NCI-H2171 (cell line): ENCODE data around the gene PLD5.
"Not testable (repeated sequence)": the region's sequence is repeated elsewhere in the genome, so short reads cannot be mapped to it uniquely, and the experiment has no call there.

ENCODE experiments used
- DNase-seq: peaks from one replicate; lab custom pipeline; 2025; lab: John Stamatoyannopoulos, UW

PLD5 gene

DNA sequence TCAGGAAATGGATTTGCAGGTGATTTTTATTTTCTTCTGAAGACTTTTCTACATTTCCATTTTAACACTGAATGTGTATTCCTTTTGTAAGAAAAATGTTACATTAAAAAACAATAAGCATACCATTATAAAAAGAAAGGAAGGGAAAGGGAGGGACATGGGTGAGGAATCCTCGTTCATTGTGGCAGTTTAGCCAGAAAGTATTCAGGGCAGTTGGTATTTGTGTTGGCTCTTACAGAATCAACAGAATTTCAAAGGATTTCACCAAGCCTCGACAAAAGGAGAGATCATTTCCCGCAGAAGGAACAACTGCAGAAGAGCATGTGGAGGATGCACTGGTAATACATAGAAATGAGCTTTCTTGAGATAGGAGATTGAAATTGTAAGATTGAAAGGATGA lies 35.0 kb downstream of the PLD5 start:
- no peak for DNase-seq

DNA sequence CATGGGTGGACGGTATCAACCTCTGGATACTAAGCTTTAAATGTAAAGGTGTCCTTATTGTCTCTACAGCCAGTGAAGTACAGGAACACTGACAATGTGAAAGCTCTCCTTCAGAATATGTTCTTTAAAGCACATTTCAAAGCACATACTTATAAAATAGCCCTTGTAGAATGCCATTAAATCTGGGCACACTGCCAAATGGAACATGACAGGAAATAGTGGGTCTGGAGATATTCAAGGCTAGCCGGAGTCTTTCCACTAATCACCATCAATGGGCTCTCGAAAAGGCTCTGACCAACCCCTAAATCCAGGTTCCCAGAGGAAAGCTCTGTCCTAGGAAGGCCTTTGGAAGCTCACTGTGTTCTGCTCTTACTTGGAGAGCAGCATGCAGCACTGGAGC lies 46.6 kb downstream of the PLD5 start:
- no peak for DNase-seq

DNA sequence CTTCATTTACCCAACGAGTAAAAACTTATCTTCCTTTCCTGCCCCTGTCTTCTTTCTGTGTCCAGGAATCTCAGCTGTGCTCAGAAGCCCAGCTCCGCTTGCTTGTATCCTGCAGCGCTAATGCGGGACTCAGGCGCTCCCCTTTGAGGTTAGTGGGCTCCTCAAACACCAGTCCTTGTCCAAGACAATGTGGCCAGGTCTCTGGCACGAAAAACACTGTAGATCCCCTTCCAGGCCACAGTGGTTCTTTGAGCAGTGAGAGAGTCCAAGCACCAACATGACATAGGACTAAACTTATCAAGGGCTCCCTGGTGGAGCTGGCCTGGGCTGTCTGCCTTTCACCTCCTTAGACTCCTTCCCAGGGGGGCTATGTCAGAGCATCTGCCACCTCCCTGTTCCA lies 53.7 kb downstream of the PLD5 start:
- no peak for DNase-seq

DNA sequence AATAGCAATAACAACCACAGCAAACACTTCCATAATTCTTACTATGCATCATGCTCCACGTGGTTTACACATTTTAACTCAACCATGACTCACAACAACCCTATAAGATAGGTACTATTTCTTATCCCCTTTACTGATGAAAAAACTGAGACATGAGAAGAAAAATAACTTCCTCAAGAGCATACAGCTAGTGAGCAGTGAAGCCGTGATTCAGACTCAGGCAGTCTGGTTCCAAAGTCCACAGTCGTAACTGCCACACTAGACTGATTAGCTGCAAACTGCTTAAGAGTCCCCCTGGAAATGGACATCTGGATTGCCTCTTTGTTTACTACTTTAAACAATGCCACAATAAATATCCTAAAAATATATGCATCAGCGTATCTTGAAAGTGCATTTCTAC lies 55.7 kb downstream of the PLD5 start:
- no peak for DNase-seq

DNA sequence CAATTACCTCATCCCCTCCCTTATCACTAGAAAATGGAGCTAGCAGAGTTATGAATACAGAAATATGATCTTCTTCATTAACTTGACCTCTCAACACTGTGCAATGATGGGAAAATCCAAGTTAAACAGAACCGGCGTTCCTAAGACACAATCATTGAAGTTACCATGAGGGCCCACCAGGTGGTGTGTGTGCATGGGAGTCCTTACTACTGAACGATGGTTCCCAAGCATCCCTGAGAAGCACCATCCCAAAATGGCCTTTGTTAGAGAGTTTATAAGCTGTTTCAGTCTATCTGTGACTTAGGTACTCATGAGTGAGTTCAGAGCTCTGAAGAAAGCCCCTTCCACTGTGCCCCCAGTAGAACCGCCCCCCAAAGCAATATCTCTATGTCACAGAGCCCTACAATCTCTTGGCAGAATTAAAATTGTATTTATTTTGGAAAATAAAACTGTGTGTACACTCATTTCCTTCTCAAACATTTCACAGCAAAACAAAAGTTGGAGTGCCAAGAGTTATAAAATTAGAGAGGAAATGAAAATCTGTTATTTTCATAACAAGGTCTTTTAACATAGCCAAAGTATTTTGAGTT lies 56.8 kb downstream of the PLD5 start:
- DNase-seq = no peak

DNA sequence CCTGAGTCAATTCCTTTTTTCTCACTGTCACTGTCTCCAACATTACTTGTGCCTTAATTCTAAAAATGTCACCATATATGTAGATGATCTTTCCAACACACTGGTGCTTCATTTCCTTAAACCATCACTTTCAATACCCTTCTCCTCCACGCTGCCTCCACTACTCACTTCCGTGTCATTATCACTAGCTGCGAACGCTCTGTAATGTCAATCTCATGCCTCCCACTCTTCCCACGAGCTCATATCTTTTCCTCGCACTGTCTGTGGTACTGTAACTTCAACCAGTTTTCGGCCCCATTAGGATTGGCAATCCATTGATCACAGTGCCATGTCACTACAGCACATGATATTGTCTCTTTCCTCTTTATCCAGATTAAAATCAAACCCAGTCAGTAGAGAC lies 61.6 kb downstream of the PLD5 start:
- no peak for DNase-seq

DNA sequence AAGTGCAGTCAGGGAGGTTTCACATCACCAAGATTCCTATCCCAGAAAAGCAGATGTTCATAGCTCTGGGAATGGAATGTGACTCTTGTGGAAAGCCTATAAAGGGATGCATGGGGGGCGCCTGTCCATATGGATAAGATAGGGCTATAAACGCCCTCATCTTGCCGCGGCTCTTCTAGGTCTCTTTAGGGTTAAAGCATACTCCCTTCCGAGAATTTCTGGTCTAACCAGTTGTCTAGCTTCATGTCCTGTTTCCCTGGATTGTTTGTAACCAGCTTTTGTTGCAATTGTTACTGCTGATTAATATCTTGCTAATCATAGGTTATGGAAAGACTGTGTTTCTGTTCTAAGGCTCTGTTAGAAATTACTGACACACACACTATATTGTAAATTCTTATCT lies 64.8 kb downstream of the PLD5 start:
- DNase-seq = not testable (repeated sequence)

DNA sequence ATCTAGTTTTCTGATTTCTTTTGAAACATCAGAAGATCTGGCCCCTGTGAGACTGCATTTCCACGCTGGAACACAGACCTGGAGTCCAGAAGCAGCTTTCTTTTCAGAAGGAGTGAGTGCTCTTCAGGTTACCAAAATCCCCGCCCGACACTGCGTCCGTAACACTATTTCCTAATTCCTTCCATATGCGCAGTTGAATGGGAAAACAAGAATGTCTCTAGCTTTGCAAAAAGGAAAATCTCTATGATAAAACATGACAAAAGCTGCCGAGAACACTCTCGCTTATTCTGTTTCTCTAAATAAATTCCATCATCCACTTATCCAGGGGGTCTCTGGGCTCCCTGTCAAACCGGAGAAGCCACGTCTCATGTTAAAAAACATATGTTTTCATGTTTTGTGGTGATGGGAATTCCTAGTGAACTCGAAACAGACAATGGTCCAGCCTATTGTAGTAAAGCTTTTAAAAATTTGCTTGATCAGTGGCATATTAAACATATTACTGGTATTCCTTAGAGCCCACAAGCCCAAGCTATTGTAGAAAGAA lies 67.7 kb downstream of the PLD5 start:
- no peak for DNase-seq

DNA sequence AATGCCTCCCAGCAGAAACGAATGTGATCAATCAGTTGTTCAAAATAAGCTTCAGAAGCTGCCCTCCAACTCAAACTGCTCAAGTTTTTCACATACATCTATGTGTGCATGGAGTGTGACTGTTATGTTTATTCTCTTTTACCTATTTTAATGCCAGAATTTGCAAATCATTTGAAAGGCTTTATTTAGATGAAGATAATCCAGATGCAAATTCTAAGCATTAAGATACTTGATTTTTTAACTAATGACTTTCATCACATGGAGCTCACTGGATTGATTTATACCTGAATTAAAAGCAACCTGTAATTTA lies 69.5 kb downstream of the PLD5 start:
- no peak for DNase-seq

DNA sequence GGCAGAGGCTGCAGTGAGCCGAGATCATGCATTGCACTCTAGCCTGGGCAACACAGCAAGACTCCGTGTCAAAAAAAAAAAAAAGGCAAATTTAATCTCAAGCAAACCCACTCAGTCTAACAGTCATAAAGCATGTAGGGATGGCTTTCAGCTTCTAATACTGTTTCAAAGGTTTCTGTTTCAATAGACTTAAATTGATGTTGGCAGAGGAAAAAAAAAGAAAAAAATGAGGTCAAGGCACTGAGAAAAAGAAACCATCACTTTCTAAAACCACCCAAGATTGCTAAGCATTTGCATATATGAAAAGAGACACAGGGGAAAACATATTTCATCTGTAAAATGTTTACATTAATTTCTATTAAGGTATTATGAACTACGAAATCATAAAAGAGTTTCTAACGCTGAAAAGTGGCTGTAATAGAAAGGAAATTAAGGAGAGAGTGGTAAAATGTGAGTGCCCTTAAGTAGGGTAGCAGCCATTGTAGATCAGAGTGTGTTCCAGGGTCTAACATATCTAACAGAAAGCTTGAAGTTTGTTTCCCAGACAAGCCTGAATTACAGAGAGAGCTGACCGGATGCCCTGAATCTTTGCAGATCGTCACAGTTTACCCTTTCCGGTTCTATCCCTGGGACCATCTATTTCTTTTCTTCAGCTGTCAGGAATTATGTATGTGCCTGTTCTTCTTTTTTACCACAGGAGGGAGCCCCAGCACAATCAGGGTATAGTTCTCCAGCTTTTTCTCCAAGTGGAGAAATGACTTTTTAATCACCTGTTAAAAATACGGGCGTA lies 70.0 kb downstream of the PLD5 start:
- DNase-seq = peak; percentile 24

DNA sequence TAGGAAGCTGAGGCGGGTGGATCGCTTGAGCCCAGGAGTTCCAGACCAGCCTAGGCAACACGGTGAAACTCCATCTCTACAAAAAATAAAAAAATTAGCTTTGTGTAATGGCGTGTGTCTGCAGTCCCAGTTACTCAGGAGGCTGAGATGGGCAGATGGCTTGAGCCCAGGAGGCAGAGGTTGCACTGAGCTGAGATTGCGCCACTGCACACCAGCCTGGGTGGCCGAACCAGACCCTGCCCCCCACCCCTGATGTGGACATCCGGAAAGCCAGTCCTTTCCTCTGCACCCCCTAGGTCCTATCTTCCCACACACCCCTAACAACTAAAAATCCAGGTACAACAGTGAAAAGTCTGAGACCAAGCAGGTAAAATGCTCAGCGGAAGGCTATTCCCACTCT lies 71.9 kb downstream of the PLD5 start:
- no peak for DNase-seq

DNA sequence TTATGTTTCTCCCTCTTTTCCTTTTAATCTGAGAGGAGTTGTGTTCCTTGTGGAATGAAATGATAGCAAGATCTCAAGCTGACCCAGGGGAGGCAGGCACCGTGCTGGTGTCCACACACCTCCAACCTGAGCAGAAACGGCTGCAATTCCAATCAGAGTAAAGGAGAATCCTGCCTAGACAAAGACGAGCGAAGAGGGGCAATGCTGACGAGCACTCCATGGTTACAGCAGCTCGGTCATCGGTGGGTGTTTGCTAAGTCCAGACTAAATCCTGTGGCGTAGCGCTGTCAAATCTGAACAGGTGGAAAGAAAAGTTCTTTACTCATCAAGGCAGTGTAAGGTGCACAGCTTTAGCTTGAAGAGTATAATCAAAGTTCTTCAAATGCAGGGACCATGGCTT lies 74.8 kb downstream of the PLD5 start:
- no peak for DNase-seq

DNA sequence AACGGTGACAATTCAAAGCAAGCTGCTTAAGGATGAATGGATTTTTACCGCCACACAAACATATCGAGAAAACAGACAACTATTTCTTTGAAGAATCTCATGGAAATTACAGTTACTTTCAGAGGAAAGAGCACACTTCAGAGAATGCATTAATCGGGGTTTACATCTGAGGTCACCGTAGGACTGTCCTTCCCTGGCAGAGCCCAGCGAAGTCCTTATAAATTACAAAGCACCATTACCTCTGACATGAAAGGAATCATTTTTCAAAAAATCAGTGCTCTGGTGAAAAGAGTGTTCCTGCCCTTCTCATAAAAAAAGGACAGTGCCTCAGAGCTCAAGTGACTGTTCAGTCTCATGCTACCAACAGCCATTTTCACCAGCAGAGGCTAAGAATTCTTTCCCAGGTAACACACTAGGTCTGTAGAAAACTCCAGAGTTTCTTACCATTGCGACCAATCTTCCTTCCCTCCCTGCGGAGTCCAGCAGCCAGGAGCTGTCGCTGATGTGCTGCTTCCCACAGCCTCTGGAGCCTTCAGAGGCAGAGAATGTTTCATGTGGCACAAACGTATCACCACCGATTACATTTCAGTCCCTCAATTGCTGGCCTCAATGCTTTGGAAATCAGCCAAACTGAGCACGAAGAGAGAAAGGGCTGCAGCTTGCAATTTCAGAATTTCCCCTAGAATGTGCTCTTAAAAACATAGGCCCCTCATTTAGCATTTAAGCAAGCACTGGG lies 75.4 kb downstream of the PLD5 start:
- DNase-seq = no peak

DNA sequence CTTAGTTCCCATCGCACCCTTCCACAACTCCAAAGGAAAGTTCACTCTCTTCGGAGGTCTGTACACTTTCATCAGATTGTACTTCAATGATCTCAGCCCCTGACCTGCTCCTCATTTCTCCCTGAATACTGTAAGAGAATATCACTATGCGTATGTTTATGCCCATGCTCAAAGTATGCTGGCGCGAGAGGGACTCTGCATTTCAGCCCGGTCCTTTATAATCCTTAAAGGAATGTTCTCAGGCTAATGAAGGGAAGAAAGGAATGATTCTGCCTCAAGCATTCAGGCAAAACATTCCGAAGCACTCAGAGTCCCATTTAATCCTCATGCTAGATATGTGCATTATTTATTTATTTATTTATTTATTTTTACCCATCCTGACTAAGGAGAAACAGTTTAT lies 76.8 kb downstream of the PLD5 start:
- no peak for DNase-seq

DNA sequence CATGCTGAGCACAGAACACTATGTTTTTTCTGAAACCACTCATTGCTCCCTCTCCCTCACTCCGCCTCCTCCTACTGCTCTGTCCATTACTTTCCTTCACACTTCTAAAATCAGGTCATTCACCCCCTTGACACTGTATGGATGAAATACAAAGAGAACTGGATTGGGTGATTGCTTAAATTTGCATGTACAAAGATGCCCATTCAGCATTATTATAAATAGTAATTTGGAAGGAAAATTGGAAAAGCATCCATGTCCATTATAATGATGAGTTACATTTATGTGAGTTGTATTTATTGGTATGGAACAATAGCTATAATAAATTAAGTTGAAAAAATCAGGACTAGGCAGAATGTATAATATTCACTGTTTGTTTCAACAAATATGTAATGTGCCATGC lies 83.7 kb downstream of the PLD5 start:
- no peak for DNase-seq

DNA sequence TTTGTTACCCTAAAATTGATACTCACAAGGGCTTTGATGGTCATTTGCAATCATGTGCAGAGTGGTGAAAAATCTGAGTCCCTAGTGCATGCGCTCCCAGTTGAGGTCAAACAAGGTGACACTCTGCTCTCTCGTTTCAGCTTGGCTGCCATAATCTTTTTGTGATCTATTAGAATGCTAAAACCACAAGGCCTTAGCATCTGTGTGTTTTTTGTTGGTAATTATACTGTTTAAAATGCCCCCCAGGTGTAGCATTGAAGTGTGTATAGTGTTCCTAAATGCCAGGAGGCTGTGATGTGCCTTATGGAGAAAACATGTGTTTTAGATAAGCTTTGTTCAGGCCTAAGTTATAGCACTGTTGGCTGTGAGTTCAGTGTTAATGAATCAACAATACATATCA lies 89.3 kb downstream of the PLD5 start:
- no peak for DNase-seq

DNA sequence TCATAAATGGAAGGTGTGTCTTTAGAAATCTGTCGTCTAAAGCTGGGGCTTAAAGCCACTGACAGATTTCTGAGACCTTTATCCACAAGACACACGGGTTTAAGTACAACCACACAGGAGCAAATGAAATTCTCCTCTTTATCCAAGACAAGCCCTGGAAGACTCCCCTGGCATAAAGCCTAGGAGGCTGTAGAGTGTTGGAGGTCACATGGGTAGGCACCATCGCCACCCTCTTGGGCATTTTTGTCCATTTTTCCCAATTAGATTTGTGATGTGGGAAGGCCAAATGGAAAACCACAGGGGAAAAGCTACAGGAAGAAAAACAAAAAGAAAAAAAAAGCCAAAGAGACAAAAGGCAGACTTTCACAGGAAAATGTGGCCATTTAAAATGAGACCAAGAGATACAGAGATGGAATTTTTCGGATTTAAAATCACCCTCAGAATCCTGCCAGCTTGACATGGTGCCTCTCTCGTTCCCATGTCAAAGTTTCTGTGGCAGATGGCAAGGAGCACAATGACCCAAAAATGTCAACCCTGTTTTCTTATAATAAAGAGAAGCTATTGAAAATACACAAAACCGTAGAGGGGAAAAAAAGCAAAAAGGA lies 91.9 kb downstream of the PLD5 start:
- DNase-seq = no peak

DNA sequence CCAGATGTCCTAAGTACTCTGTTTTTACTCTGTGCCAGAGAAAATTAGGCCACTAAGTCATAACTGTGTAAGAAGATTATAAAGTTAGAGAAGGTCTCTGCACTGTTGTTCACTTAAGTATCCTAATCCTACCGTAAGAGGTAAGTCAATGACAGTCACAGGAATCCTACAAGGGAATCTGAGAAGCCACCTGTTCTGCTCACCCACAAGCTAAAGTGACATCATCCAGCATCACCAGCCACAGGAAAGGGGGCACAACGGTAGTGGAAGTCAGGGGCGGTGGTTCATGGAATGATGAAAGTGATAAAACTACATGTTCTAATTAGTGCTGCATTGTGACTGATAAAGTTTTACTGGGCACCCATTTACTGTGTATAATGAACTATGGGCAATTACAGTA lies 92.7 kb downstream of the PLD5 start:
- no peak for DNase-seq

DNA sequence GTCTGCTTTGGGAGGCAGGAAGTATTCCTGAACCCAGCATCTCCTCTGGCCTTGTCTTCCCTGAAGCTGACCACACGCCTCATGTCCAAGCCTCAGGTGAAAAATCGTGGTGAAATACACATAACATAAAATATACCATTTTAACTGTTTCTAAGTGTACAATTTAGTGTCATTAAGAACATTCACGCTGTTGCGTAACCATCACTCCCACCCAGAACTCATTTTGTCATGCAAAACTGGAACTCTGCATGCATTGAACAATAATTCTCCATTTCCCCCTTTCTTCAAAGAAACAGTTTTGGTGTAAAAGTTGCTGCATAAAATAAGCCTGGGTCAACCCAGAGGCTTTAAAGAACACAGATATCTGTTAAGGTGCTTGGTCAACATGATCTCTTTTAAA lies 93.5 kb downstream of the PLD5 start:
- no peak for DNase-seq

DNA sequence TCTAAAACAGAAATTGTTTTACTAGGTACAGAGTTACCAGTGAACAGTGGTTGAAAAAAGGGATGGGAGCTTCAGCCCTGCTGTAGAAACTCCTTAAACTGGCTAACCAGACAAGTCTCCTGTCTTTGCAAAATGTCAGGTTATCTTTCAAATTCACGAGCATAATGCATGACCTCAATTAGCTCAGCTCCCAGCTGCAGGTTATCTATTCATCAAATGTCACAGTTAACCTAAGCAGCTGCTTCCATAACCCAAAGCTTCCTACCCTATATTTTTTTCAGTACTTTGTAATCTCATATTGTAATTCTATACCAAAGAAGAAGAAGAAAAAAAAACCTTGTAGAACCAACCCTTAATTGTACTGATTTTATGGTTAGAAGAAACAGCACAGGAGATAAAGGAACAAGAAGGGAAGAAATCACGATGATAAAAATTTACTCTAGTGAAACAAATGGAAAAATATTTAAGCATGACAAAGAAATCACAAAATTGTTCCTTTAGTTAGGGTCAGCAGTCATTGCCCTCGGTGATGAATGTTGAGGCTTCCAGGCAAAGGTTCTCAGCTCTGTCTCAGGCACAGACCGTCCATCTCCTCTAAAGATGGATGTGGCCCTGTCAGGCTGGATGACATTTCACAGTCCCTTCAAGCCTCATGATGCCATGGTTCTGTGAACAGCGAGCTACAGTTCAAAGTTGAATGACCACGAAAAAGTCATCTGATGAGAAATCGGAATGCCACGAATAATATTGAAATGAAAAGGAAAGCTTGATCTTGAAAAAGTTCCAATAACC lies 95.9 kb downstream of the PLD5 start:
- peak; percentile 61 for DNase-seq

DNA sequence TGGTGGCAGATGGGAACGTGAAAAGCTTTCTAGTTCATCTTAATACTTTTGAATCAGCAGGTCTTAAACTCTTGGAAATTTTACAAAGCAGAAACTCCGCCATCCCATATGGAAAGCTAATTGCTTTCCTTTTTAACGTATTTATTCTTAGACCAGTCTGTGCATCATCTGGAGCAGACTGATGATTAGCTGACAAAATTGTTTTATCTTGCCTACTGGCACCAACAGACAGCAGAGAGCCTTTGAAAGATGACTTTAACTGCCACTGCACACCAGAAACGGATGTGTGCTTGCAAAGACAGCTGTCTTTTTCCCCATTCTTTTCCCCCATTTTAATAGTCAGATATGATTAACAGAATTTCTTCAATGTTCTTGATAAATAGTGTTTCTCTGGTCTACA lies 97.0 kb downstream of the PLD5 start:
- peak; percentile 14 for DNase-seq

DNA sequence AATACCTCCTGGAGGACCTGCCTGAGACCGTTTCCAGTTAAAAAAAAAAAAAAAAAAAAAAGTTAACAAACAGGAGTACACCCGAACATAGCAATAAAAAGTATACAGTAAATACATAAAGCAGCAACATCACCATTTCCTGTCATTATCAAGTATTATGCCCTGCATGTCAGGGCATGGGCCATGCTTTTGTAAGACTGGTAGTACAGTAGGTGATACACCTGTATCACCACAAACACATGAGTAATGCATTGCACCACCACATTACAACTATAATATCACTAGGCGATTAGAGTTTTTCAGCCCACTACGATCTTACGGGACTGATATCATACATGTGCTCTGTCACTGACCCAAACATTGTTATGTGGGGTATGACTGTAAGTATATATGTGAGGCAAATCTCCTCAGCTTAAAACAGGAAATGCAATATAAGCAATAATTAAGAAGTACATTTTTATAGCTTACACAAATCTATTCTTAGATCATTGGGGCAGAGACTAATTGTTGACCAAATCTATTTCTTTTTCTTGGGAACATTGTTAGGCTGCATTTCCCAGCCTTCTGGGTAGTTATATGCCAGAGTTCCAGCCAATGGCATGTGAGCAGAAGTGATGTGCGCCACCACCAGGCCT lies 98.1 kb downstream of the PLD5 start:
- DNase-seq = no peak
